PC-9 (cell line): ENCODE results near the gene CFHR5.

Experiments used
- EZH2 ChIP-seq: fragments of 200-600 bp; sonication (generic); IDR thresholded peaks from 2 replicates; pipeline ENCODE4 v1.8.0; 2017; ENCODE audit warnings: antibody characterized with exemption, low read depth
- TF ChIP-seq, protein P1 (sequence below): fragments of 200-600 bp; sonication (generic); conservative IDR thresholded peaks from 2 replicates; pipeline ENCODE4 v1.6.1; 2017; ENCODE audit warnings: mixed run types, antibody characterized with exemption, mild to moderate bottlenecking, moderate library complexity

DNA sequence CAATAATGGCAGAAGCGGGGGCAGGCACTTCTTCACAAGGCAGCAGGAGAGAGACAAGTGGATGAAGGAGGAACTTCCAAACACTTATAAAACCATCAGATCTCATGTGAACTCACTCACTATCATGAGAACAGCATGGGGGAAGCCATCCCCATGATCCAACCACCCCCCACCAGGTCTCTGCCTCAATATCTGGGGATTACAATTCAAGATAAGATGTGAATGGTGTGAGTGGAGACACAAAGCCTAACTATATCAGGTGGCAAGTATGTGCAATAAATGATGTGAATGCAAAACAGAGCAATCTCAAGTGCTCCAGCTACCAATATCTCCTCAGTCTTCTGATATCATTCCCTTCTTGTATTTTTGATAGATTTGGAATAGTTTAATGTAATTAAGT, 21.4 kb upstream of the CFHR5 start:
- no peak for TF ChIP-seq EZH2
- TF ChIP-seq, protein P1, sequence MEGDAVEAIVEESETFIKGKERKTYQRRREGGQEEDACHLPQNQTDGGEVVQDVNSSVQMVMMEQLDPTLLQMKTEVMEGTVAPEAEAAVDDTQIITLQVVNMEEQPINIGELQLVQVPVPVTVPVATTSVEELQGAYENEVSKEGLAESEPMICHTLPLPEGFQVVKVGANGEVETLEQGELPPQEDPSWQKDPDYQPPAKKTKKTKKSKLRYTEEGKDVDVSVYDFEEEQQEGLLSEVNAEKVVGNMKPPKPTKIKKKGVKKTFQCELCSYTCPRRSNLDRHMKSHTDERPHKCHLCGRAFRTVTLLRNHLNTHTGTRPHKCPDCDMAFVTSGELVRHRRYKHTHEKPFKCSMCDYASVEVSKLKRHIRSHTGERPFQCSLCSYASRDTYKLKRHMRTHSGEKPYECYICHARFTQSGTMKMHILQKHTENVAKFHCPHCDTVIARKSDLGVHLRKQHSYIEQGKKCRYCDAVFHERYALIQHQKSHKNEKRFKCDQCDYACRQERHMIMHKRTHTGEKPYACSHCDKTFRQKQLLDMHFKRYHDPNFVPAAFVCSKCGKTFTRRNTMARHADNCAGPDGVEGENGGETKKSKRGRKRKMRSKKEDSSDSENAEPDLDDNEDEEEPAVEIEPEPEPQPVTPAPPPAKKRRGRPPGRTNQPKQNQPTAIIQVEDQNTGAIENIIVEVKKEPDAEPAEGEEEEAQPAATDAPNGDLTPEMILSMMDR = no peak
